ENCODE results near the gene CEP152. TPM values are rescaled to one million over a fixed set of nuclear protein-coding genes. Genes with fewer than 3 reads are reported as not detected.

CEP152 gene
- total RNA-seq, 1 donor from 2014 or later = 4.2 TPM

- FAIRE-seq (no peak), DNase-seq (ENCODE audit: low read depth) (no peak)
- Histone ChIP-seq H3K9me3 (ENCODE audit: insufficient read depth, low read depth, low read length) (no peaks in the 10 kb centered on the region), H3K9ac (ENCODE audit: low read length) (no peak overlapping the region), H3K27me3 (ENCODE audit: insufficient read depth, low read length) (no peaks in the 10 kb centered on the region), H4K20me1 (ENCODE audit: insufficient read depth, low read length) (no peaks in the 10 kb centered on the region), H3K4me2 (ENCODE audit: low read length) (no peak overlapping the region), H3K36me3 (ENCODE audit: insufficient read depth, low read length) (no peaks in the 10 kb centered on the region), H3K4me1 (ENCODE audit: insufficient read depth, low read length) (no peaks in the 10 kb centered on the region), H3K79me2 (ENCODE audit: insufficient read depth, low read length) (no peaks in the 10 kb centered on the region), H2AFZ (ENCODE audit: low read depth, low read length) (no peak overlapping the region), H3K27ac (ENCODE audit: low read depth, low read length) (no peak overlapping the region), H3K4me3 (ENCODE audit: insufficient read depth, low read depth, low read length) (no peak overlapping the region)
- H3K36me3 Mint-ChIP-seq (ENCODE audit: low read depth, unreplicated experiment) = peaks cover 2% of the 10 kb centered on the region
- no peaks in the 10 kb centered on the region for H3K4me1 Mint-ChIP-seq (ENCODE audit: low read depth, unreplicated experiment)
- H3K4me3 Mint-ChIP-seq (ENCODE audit: unreplicated experiment) = no peak overlapping the region
- H3K27ac Mint-ChIP-seq (ENCODE audit: unreplicated experiment) = no peak overlapping the region
- H3K9me3 Mint-ChIP-seq (ENCODE audit: unreplicated experiment) = peaks cover 2% of the 10 kb centered on the region
- no peak for TF ChIP-seq EZH2 (IDR thresholded peaks at IDR 0.05; ENCODE audit: insufficient read depth, low read length)
- no peak for TF ChIP-seq CTCF (IDR thresholded peaks at IDR 0.05; ENCODE audit: insufficient read depth, low read depth, low read length)
- no peaks in the 10 kb centered on the region for H3K27me3 Mint-ChIP-seq (ENCODE audit: low read depth, unreplicated experiment)
Observed at GRCh38 chr15:48842501-48842900, 31.6 kb upstream of the CEP152 start.

GRCh38 chr15:48834756-48835155, 23.9 kb upstream of the CEP152 start:
- TF ChIP-seq CTCF (IDR thresholded peaks at IDR 0.05; ENCODE audit: insufficient read depth, low read depth, low read length) (no peak), EZH2 (IDR thresholded peaks at IDR 0.05; ENCODE audit: insufficient read depth, low read length) (no peak)
- no peak for FAIRE-seq

GRCh38 chr15:48833526-48834239, 22.8 kb upstream of the CEP152 start:
- Mint-ChIP-seq H3K27ac (ENCODE audit: unreplicated experiment) (no peak overlapping the region), H3K9me3 (ENCODE audit: unreplicated experiment) (peaks cover 15% of the 10 kb centered on the region), H3K27me3 (ENCODE audit: low read depth, unreplicated experiment) (no peaks in the 10 kb centered on the region), H3K36me3 (ENCODE audit: low read depth, unreplicated experiment) (peaks cover 16% of the 10 kb centered on the region), H3K4me3 (ENCODE audit: unreplicated experiment) (no peak overlapping the region), H3K4me1 (ENCODE audit: low read depth, unreplicated experiment) (no peaks in the 10 kb centered on the region)
- no peaks in the 10 kb centered on the region for H3K9me3 ChIP-seq (ENCODE audit: insufficient read depth, low read depth, low read length)
- no peaks in the 10 kb centered on the region for H3K4me1 ChIP-seq (ENCODE audit: insufficient read depth, low read length)
- H3K79me2 ChIP-seq (ENCODE audit: insufficient read depth, low read length) = no peaks in the 10 kb centered on the region
- TF ChIP-seq EZH2 (IDR thresholded peaks at IDR 0.05; ENCODE audit: insufficient read depth, low read length) (no peak), CTCF (IDR thresholded peaks at IDR 0.05; ENCODE audit: insufficient read depth, low read depth, low read length) (no peak)
- no peaks in the 10 kb centered on the region for H3K27me3 ChIP-seq (ENCODE audit: insufficient read depth, low read length)
- H3K4me2 ChIP-seq (ENCODE audit: low read length) = no peak overlapping the region
- FAIRE-seq (no peak), DNase-seq (ENCODE audit: low read depth) (no peak)
- H3K9ac ChIP-seq (ENCODE audit: low read length) = no peak overlapping the region
- H2AFZ ChIP-seq (ENCODE audit: low read depth, low read length) = no peak overlapping the region
- H3K4me3 ChIP-seq (ENCODE audit: insufficient read depth, low read depth, low read length) = no peak overlapping the region
- no peak overlapping the region for H3K27ac ChIP-seq (ENCODE audit: low read depth, low read length)
- no peaks in the 10 kb centered on the region for H4K20me1 ChIP-seq (ENCODE audit: insufficient read depth, low read length)
- no peaks in the 10 kb centered on the region for H3K36me3 ChIP-seq (ENCODE audit: insufficient read depth, low read length)

More at GRCh38 chr15:48834756-48835155, 23.9 kb upstream of the CEP152 start:
- Histone ChIP-seq H2AFZ (ENCODE audit: low read depth, low read length) (no peak overlapping the region), H3K79me2 (ENCODE audit: insufficient read depth, low read length) (no peaks in the 10 kb centered on the region), H3K4me1 (ENCODE audit: insufficient read depth, low read length) (no peaks in the 10 kb centered on the region), H3K9me3 (ENCODE audit: insufficient read depth, low read depth, low read length) (no peaks in the 10 kb centered on the region), H3K9ac (ENCODE audit: low read length) (no peak overlapping the region), H3K4me2 (ENCODE audit: low read length) (no peak overlapping the region), H4K20me1 (ENCODE audit: insufficient read depth, low read length) (no peaks in the 10 kb centered on the region), H3K36me3 (ENCODE audit: insufficient read depth, low read length) (no peaks in the 10 kb centered on the region), H3K4me3 (ENCODE audit: insufficient read depth, low read depth, low read length) (no peak overlapping the region), H3K27me3 (ENCODE audit: insufficient read depth, low read length) (no peaks in the 10 kb centered on the region), H3K27ac (ENCODE audit: low read depth, low read length) (no peak overlapping the region)
- no peak overlapping the region for H3K4me3 Mint-ChIP-seq (ENCODE audit: unreplicated experiment)
- H3K27me3 Mint-ChIP-seq (ENCODE audit: low read depth, unreplicated experiment) = no peaks in the 10 kb centered on the region
- H3K9me3 Mint-ChIP-seq (ENCODE audit: unreplicated experiment) = peaks cover 15% of the 10 kb centered on the region
- H3K27ac Mint-ChIP-seq (ENCODE audit: unreplicated experiment) = no peak overlapping the region
- no peak for DNase-seq (ENCODE audit: low read depth)
- H3K4me1 Mint-ChIP-seq (ENCODE audit: low read depth, unreplicated experiment) = no peaks in the 10 kb centered on the region
- peaks cover 18% of the 10 kb centered on the region for H3K36me3 Mint-ChIP-seq (ENCODE audit: low read depth, unreplicated experiment)

All from astrocyte (in vitro differentiated cells and primary cell).